ENCODE measurements around the gene ERH.

DNA sequence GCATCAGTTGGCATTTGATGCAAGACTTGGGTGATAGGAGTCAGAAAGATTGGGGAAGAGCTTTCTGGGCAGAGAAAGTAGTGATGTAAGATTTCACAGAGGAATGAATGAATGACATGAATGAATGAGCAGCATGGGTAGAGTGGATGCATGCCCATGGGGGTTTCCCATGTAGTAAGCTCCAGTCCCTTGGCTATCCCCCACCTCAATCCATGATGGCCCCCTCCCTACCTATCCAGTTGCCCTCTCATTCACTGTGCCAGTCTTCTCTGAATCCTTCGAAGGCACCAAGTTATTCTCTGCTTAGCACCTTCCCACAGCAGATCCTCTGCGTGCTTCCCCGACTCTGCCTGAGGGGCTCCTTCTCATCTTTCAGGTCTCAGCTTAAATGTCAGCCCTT, 32.0 kb downstream of the ERH start:
- TF ChIP-seq, protein P1, sequence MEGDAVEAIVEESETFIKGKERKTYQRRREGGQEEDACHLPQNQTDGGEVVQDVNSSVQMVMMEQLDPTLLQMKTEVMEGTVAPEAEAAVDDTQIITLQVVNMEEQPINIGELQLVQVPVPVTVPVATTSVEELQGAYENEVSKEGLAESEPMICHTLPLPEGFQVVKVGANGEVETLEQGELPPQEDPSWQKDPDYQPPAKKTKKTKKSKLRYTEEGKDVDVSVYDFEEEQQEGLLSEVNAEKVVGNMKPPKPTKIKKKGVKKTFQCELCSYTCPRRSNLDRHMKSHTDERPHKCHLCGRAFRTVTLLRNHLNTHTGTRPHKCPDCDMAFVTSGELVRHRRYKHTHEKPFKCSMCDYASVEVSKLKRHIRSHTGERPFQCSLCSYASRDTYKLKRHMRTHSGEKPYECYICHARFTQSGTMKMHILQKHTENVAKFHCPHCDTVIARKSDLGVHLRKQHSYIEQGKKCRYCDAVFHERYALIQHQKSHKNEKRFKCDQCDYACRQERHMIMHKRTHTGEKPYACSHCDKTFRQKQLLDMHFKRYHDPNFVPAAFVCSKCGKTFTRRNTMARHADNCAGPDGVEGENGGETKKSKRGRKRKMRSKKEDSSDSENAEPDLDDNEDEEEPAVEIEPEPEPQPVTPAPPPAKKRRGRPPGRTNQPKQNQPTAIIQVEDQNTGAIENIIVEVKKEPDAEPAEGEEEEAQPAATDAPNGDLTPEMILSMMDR (IDR thresholded peaks at IDR 0.05 in 2 of 3, conservative IDR thresholded peaks at IDR 0.05 in 1 of 3; ENCODE audit: control insufficient read depth in 2 of 3, extremely low read depth in 1 of 3, insufficient read depth in 1 of 3, low read depth in 3 of 3, low read length in 3 of 3), result no peak
- TF ChIP-seq EP300 (IDR thresholded peaks at IDR 0.05; ENCODE audit: borderline replicate concordance in 1 of 2, control insufficient read depth in 1 of 2, low read depth in 2 of 2, low read length in 2 of 2), result no peak
- TF ChIP-seq, protein P2, sequence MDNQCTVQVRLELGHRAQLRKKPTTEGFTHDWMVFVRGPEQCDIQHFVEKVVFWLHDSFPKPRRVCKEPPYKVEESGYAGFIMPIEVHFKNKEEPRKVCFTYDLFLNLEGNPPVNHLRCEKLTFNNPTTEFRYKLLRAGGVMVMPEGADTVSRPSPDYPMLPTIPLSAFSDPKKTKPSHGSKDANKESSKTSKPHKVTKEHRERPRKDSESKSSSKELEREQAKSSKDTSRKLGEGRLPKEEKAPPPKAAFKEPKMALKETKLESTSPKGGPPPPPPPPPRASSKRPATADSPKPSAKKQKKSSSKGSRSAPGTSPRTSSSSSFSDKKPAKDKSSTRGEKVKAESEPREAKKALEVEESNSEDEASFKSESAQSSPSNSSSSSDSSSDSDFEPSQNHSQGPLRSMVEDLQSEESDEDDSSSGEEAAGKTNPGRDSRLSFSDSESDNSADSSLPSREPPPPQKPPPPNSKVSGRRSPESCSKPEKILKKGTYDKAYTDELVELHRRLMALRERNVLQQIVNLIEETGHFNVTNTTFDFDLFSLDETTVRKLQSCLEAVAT (IDR thresholded peaks at IDR 0.05), result no peak
- TF ChIP-seq, protein P3, sequence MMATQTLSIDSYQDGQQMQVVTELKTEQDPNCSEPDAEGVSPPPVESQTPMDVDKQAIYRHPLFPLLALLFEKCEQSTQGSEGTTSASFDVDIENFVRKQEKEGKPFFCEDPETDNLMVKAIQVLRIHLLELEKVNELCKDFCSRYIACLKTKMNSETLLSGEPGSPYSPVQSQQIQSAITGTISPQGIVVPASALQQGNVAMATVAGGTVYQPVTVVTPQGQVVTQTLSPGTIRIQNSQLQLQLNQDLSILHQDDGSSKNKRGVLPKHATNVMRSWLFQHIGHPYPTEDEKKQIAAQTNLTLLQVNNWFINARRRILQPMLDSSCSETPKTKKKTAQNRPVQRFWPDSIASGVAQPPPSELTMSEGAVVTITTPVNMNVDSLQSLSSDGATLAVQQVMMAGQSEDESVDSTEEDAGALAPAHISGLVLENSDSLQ (IDR thresholded peaks at IDR 0.05), result no peak
- no peak for TF ChIP-seq POLR2AphosphoS5 (IDR thresholded peaks at IDR 0.05; ENCODE audit: low read length)
- no peak for TF ChIP-seq NR2F1 (conservative IDR thresholded peaks at IDR 0.05)
- no peak for TF ChIP-seq NFYA (IDR thresholded peaks at IDR 0.05; ENCODE audit: borderline replicate concordance, low read depth, low read length)
- TF ChIP-seq, protein P4, sequence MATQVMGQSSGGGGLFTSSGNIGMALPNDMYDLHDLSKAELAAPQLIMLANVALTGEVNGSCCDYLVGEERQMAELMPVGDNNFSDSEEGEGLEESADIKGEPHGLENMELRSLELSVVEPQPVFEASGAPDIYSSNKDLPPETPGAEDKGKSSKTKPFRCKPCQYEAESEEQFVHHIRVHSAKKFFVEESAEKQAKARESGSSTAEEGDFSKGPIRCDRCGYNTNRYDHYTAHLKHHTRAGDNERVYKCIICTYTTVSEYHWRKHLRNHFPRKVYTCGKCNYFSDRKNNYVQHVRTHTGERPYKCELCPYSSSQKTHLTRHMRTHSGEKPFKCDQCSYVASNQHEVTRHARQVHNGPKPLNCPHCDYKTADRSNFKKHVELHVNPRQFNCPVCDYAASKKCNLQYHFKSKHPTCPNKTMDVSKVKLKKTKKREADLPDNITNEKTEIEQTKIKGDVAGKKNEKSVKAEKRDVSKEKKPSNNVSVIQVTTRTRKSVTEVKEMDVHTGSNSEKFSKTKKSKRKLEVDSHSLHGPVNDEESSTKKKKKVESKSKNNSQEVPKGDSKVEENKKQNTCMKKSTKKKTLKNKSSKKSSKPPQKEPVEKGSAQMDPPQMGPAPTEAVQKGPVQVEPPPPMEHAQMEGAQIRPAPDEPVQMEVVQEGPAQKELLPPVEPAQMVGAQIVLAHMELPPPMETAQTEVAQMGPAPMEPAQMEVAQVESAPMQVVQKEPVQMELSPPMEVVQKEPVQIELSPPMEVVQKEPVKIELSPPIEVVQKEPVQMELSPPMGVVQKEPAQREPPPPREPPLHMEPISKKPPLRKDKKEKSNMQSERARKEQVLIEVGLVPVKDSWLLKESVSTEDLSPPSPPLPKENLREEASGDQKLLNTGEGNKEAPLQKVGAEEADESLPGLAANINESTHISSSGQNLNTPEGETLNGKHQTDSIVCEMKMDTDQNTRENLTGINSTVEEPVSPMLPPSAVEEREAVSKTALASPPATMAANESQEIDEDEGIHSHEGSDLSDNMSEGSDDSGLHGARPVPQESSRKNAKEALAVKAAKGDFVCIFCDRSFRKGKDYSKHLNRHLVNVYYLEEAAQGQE (IDR thresholded peaks at IDR 0.05; ENCODE audit: low read depth, low read length), result no peak
- TF ChIP-seq MYC (IDR thresholded peaks at IDR 0.05; ENCODE audit: insufficient read depth, insufficient read length, insufficient replicate concordance, low read length, severe bottlenecking), result no peak
- no peak for TF ChIP-seq FOXK2 (IDR thresholded peaks at IDR 0.05)
- TF ChIP-seq FOXM1 (IDR thresholded peaks at IDR 0.05; ENCODE audit: low read depth, low read length), result no peak
- no peak for TF ChIP-seq POLR2A (IDR thresholded peaks at IDR 0.05; ENCODE audit: low read depth, low read length)
